Mucosa of descending colon (tissue), 3 donors: ENCODE measurements around the gene CBX6. TPM values are rescaled to one million over a fixed set of nuclear protein-coding genes. Genes with fewer than 3 reads are reported as not detected.

ENCODE experiments used
- ATAC-seq: fragments of 200-7000 bp; cut with Tn5 transposase; one replicate; pipeline ENCODE4 v1.9.1; 2020; ENCODE audit warnings: mild to moderate bottlenecking, moderate library complexity
- DNase-seq, 3 donors: peaks; one replicate each; pipeline ENCODE4 v3.0.0-alpha.2; 2020
- H3K36me3 ChIP-seq: fragments of 200-600 bp; one replicate; pipeline ENCODE4 v1.8.0; 2021; ENCODE audit warnings: low read depth, mild to moderate bottlenecking
- H3K4me1 ChIP-seq: fragments of 200-600 bp; one replicate; pipeline ENCODE4 v1.8.0; 2021; ENCODE audit warnings: low read depth, mild to moderate bottlenecking
- H3K4me3 ChIP-seq: fragments of 200-600 bp; one replicate; pipeline ENCODE4 v1.8.0; 2021; ENCODE audit warnings: mild to moderate bottlenecking
- H3K9me3 ChIP-seq: fragments of 200-600 bp; one replicate; pipeline ENCODE4 v1.8.0; 2021; ENCODE audit warnings: mild to moderate bottlenecking
- intact Hi-C, 2 donors: fragments of 100-400 bp; cut with DNase I in 1 of 2; cut with micrococcal nuclease in 1 of 2; formaldehyde crosslinking; loops; one replicate each; pipeline versions ENCODE4 v1.11.0 to v1.11.1; 2022; cut with DNase I, micrococcal nuclease
- total RNA-seq, 3 donors: library from RNA; stranded (reverse); fragmentation: NEBNext Ultra II Directional in 2 of 3; extraction: Animal tissue kit (Norgen Biotek cat#: 25700) in 2 of 3; gene quantifications; one replicate each; pipeline versions ENCODE4 v1.2.1 to v1.2.4, GENCODE V29; 2021 to 2023
- TF ChIP-seq, protein P1 (sequence below): fragments of 200-600 bp; IDR thresholded peaks from one replicate; pipeline ENCODE4 v1.8.0; 2022; ENCODE audit warnings: antibody characterized with exemption, mild to moderate bottlenecking
- donor health status: DM: no; HTN: no; CAD: no; lungs with moderate emphysema.
- donor health status: DM: no; HTN: no; CAD: no.
- donor health status: DM: no; HTN: yes; CAD: no.

Gene CBX6
- total RNA-seq, 3 donors from 2014 or later = 15.7 to 84.0 (median 23.6) TPM

DNA sequence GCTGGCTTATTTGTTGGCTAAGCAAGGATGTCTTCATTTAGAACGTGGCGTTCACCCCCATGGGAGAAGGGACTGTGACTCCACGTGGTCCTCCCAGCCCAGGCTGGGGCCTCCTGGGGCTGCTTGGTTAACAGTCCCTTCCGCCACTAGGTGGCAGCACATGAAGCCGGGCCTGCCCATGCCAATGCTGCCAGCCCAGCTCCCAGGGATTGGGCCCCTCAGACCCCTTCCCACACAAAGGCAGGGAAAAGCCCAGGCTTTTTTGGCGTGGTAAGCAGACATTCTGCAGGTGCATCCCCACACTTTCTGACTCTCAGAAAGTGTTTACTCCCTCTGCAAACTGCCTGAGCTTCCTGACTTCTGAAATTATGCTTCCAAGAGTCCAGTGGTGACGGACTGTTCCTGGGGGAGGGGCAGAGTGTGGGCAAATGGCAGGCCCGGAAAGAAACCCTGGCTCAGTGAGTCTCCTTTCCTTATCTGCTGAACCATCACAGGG, 3.1 kb downstream of the CBX6 start:
- TF ChIP-seq, protein P1, sequence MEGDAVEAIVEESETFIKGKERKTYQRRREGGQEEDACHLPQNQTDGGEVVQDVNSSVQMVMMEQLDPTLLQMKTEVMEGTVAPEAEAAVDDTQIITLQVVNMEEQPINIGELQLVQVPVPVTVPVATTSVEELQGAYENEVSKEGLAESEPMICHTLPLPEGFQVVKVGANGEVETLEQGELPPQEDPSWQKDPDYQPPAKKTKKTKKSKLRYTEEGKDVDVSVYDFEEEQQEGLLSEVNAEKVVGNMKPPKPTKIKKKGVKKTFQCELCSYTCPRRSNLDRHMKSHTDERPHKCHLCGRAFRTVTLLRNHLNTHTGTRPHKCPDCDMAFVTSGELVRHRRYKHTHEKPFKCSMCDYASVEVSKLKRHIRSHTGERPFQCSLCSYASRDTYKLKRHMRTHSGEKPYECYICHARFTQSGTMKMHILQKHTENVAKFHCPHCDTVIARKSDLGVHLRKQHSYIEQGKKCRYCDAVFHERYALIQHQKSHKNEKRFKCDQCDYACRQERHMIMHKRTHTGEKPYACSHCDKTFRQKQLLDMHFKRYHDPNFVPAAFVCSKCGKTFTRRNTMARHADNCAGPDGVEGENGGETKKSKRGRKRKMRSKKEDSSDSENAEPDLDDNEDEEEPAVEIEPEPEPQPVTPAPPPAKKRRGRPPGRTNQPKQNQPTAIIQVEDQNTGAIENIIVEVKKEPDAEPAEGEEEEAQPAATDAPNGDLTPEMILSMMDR = peak; percentile 66
- no peak overlapping the region for H3K4me3 ChIP-seq
- DNase-seq (peak; percentile 73 to 93 (median 84)), ATAC-seq (peak; percentile 58)
- intact Hi-C loops = loop anchor here in 1 of 2 donors (10.0 kb wide), 2 partner anchors 136 to 256 kb away; no protein-coding TSS in a partner anchor
- no peaks in the 10 kb centered on the region for H3K9me3 ChIP-seq
- H3K36me3 ChIP-seq = no peaks in the 10 kb centered on the region
- H3K4me1 ChIP-seq = peaks cover 21% of the 10 kb centered on the region

DNA sequence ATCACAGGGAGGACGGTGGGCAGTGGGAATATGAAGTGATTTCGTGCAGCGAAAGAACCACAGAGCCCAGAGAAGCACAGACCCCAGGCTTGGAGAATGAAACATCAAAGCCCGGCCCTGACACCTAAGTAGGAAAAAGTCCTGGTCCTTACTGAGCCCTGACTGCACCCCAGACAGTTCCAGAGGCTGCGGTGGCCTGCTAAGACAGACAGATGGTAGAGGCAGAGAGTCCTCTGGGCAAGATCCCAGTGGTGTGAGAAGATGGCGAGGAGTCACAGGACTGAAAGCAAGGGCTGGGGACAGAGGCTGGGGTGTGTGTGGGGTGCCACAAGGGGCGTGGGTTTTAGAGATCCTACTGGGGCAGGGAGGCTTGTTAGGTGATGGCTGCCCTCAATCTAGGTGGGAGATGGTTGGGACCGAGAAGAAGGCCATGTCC, 3.7 kb downstream of the CBX6 start:
- intact Hi-C loops = loop anchor here in 1 of 2 donors (10.0 kb wide), 2 partner anchors 136 to 256 kb away; no protein-coding TSS in a partner anchor

DNA sequence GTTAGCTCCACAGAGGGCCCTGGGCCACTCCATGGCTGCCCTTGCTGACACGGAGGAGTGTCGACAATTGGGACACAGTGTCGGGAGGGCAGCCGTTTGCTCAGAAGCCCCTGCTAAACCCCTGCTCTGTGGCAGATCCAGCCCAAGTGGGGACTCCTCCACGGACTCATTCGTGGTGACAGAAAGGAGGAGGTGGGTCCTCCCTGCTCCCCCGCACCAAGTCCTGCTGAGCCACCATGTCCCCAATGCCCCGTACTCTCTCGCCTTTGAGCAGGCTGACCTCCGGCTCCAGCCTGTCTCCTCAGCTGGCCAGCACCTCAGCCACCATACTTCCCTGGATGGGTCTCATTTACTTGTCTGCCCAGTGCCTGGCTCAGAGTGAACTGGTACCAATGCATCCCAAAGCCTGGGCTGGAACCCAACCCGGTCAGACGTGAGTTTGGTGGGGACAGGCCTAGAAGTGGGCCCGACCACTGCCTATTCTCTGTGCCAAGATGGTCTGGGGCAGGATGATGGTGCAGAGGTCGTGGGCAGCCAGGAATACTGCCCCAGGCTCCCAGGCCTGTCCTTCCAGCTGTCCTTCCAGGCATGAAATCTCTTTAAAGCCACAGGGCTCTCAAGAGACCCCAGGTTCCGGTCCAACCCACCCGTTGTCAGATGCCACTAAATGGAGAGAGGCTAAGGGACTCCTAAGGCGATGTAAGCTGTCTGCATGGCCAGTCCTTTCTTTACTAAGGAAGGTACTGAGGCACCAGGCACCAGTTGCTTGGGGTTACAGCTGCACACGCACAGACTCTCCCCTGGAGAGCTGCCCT, 4.3 kb downstream of the CBX6 start:
- ATAC-seq (no peak), DNase-seq (no peak)
- intact Hi-C loops = loop anchor here in 1 of 2 donors (10.0 kb wide), 2 partner anchors 137 to 257 kb away; no protein-coding TSS in a partner anchor
- Histone ChIP-seq H3K36me3 (no peaks in the 10 kb centered on the region), H3K9me3 (no peaks in the 10 kb centered on the region), H3K4me1 (peaks cover 21% of the 10 kb centered on the region), H3K4me3 (no peak overlapping the region)
- TF ChIP-seq, protein P1 = no peak

More for the DNA sequence above, 3.7 kb downstream of the CBX6 start:
- ATAC-seq (no peak), DNase-seq (no peak)
- TF ChIP-seq, protein P1 = no peak
- no peak overlapping the region for H3K4me3 ChIP-seq
- peaks cover 21% of the 10 kb centered on the region for H3K4me1 ChIP-seq
- H3K9me3 ChIP-seq = no peaks in the 10 kb centered on the region
- H3K36me3 ChIP-seq = no peaks in the 10 kb centered on the region

DNA sequence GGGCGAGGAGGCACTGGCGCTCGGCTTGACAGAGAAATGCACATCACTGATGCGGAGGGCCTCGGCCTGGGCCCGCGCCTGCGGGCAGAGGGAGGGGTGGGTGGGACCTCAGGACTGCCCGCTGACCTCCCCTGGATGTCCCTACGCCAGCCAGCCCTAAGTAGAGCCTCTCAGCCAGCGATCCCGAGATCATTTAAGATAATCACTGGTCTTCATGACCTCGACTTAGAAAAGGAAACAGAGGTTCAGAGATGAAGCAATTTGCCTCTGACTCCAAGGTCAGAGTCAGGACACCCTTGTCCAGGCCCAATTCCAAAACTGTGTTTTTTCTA, 4.9 kb downstream of the CBX6 start:
- TF ChIP-seq, protein P1 = no peak
- no peak for DNase-seq
- Histone ChIP-seq H3K9me3 (no peaks in the 10 kb centered on the region), H3K4me1 (peaks cover 18% of the 10 kb centered on the region), H3K36me3 (no peaks in the 10 kb centered on the region), H3K4me3 (no peak overlapping the region)
- intact Hi-C loops = loop anchor here in 1 of 2 donors (10.0 kb wide), 2 partner anchors 138 to 258 kb away; no protein-coding TSS in a partner anchor
- ATAC-seq = no peak

DNA sequence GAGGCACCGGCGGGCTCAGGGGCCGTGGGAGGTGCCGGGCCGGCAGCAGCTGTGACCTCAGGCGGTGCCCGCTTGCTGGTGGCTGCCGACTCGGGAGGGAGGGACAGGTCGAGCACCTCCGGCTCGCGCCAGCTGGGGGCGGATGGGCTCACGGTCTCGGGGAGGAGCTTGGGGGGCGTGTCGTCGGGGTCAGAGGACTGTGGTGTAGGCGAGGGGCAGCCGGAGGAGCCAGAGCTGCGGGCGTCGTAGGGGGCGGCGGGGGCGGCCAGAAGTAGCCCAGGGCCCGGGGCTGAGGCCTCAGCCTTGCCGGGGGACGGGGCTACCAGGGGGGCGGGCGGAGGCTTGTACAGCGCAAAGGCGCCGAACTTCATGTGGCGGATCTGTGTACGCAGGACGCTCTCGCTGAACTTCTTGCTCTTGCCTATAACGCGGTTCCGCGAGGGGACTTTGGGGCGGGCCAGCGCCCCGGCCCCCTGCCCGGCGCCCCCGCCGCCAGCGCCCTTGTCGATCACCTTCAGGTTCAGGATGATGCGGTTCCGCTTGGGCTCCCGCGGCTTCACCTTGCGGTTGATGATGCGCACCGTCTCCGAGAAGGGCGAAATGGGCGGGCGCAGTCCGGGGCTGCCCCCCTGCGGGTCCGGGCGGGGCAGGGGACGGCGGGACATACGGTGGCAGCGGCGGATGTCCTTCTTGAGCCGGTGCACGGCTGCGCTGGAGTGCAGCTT, 5.5 kb downstream of the CBX6 start:
- peaks cover 18% of the 10 kb centered on the region for H3K4me1 ChIP-seq
- DNase-seq (no peak), ATAC-seq (no peak)
- no peaks in the 10 kb centered on the region for H3K36me3 ChIP-seq
- intact Hi-C loops = loop anchor here in 1 of 2 donors (10.0 kb wide), 2 partner anchors 138 to 258 kb away; no protein-coding TSS in a partner anchor
- no peak overlapping the region for H3K4me3 ChIP-seq
- no peaks in the 10 kb centered on the region for H3K9me3 ChIP-seq
- TF ChIP-seq, protein P1 = no peak
